GM12878 (cell line): Measurements from ENCODE around the gene TFCP2. TPM values are rescaled to one million over a fixed set of nuclear protein-coding genes. Genes with fewer than 3 reads are reported as not detected.

Experiments
- BHLHE40 ChIP-seq, 2 experiments: fragments of 450-650 bp in 1 of 2; IDR thresholded peaks; 2 replicates each; pipeline ENCODE4 v1.6.1; 2011 to 2017; ENCODE audit warnings: low read depth in 2 of 2, borderline replicate concordance in 1 of 2, improper control_type of control experiment in 1 of 2, low read length in 1 of 2, mild to moderate bottlenecking in 1 of 2
- CHD1 ChIP-seq: IDR thresholded peaks from 2 replicates; pipeline ENCODE4 v1.6.1; 2012; ENCODE audit warnings: low read depth, low read length, improper control_type of control experiment
- EZH2 ChIP-seq: IDR thresholded peaks from 2 replicates; pipeline ENCODE4 v1.6.1; 2012; ENCODE audit warnings: low read depth, mild to moderate bottlenecking, control low read depth, inconsistent platforms, low read length, borderline replicate concordance; ENCODE audit not compliant: control insufficient read depth
- HDAC2 ChIP-seq: fragments of 200-600 bp; sonication (generic); IDR thresholded peaks from 2 replicates; pipeline ENCODE4 v1.6.1; 2017
- IKZF1 ChIP-seq: fragments of 450-650 bp; conservative IDR thresholded peaks from 2 replicates; pipeline ENCODE4 v1.6.1; 2017; ENCODE audit warnings: antibody characterized with exemption, mild to moderate bottlenecking
- KAT2A ChIP-seq: conservative IDR thresholded peaks from 2 replicates; pipeline ENCODE4 v1.6.1; 2011; ENCODE audit warnings: low read depth, low read length; ENCODE audit not compliant: control insufficient read depth
- KLF5 ChIP-seq: fragments of 450-650 bp; IDR thresholded peaks from 2 replicates; pipeline ENCODE4 v1.6.1; 2014; ENCODE audit warnings: mild to moderate bottlenecking; ENCODE audit not compliant: partially characterized antibody
- LARP7 ChIP-seq: fragments of 450-650 bp; IDR thresholded peaks from 2 replicates; pipeline ENCODE4 v1.6.1; 2017; ENCODE audit warnings: mild to moderate bottlenecking
- MTA2 ChIP-seq: fragments of 450-650 bp; IDR thresholded peaks from 2 replicates; pipeline ENCODE4 v1.6.1; 2016; ENCODE audit warnings: low read depth, mild to moderate bottlenecking, moderate library complexity
- MTA3 ChIP-seq: IDR thresholded peaks from 2 replicates; pipeline ENCODE4 v1.6.1; 2012; ENCODE audit warnings: low read length, inconsistent platforms, borderline replicate concordance
- NFIC ChIP-seq: IDR thresholded peaks from 2 replicates; pipeline ENCODE4 v1.6.1; 2012; ENCODE audit warnings: low read depth, mild to moderate bottlenecking, inconsistent platforms, low read length, moderate library complexity
- NFYA ChIP-seq: IDR thresholded peaks from 2 replicates; pipeline ENCODE4 v1.6.1; 2011; ENCODE audit warnings: low read depth, mild to moderate bottlenecking, low read length, improper control_type of control experiment, borderline replicate concordance
- NFYB ChIP-seq: IDR thresholded peaks from 2 replicates; pipeline ENCODE4 v1.6.1; 2011; ENCODE audit warnings: low read depth, mild to moderate bottlenecking, low read length, improper control_type of control experiment, moderate library complexity; ENCODE audit not compliant: insufficient read depth
- PAX5 ChIP-seq: IDR thresholded peaks from 2 replicates; pipeline ENCODE4 v1.6.1; 2011; ENCODE audit warnings: low read depth, low read length, borderline replicate concordance
- PML ChIP-seq: IDR thresholded peaks from 2 replicates; pipeline ENCODE4 v1.6.1; 2012; ENCODE audit warnings: low read length, inconsistent platforms
- SMAD5 ChIP-seq: IDR thresholded peaks from 2 replicates; pipeline ENCODE4 v1.6.1; 2016; ENCODE audit warnings: antibody characterized with exemption, low read depth
- SMC3 ChIP-seq: IDR thresholded peaks from 2 replicates; pipeline ENCODE4 v1.6.1; 2011; ENCODE audit warnings: low read length, improper control_type of control experiment, borderline replicate concordance
- TCF3 ChIP-seq: IDR thresholded peaks from 2 replicates; pipeline ENCODE4 v1.6.1; 2012; ENCODE audit warnings: low read depth, mild to moderate bottlenecking, low read length, borderline replicate concordance; ENCODE audit not compliant: insufficient read depth
- ZNF274 ChIP-seq: IDR thresholded peaks from one replicate; pipeline ENCODE4 v1.8.0; 2011; ENCODE audit not compliant: insufficient read length, insufficient read depth
- ZZZ3 ChIP-seq: IDR thresholded peaks from 2 replicates; pipeline ENCODE4 v1.6.1; 2011; ENCODE audit warnings: low read depth; ENCODE audit not compliant: control insufficient read depth, insufficient read length
- polyA plus RNA-seq, 11 experiments: library from polyadenylated mRNA; depleted of rRNA in 4 of 11; unstranded in 6 of 11; stranded (reverse) in 5 of 11; fragments of >200 nt; fragmentation: Nextera tagmentation in 4 of 11; fragmentation: Illumina TruSeq in 1 of 11; extraction: Ambion mirVana in 4 of 11; extraction: Trizol in 1 of 11; gene quantifications; 1 replicate in 1 of 11; 2 replicates in 10 of 11; pipeline versions ENCODE4 v1.2.1 to v1.2.3, GENCODE V29; 2011 to 2016; ENCODE audit warnings: inconsistent platforms in 2 of 11, missing spikeins in 2 of 11, low read depth in 1 of 11
- total RNA-seq, 4 experiments: library from RNA; depleted of rRNA in 3 of 4; stranded (reverse); fragments of >200 nt in 3 of 4; fragmentation: Illumina TruSeq in 1 of 4; extraction: Trizol in 1 of 4; gene quantifications; 2 replicates each; pipeline versions ENCODE4 v1.2.1 to v1.2.3, GENCODE V29; 2013 to 2021
- TF ChIP-seq, protein P1 (sequence below): fragments of 450-650 bp; conservative IDR thresholded peaks from 2 replicates; pipeline ENCODE4 v1.6.1; 2017; ENCODE audit warnings: mild to moderate bottlenecking, moderate library complexity
- TF ChIP-seq, protein P2 (sequence below): IDR thresholded peaks from 2 replicates; pipeline ENCODE4 v1.6.1; 2012; ENCODE audit warnings: low read depth, low read length, improper control_type of control experiment
- TF ChIP-seq, protein P3 (sequence below): IDR thresholded peaks from 2 replicates; pipeline ENCODE4 v1.6.1; 2012; ENCODE audit warnings: mild to moderate bottlenecking, low read depth, low read length

The TFCP2 gene
- total and polyA plus RNA-seq, 10 of the 15 experiments (the other 5 are each of a cell fraction or from before 2014, with no cell fraction given) = 5.8 to 29.7 (median 14.2) TPM

DNA sequence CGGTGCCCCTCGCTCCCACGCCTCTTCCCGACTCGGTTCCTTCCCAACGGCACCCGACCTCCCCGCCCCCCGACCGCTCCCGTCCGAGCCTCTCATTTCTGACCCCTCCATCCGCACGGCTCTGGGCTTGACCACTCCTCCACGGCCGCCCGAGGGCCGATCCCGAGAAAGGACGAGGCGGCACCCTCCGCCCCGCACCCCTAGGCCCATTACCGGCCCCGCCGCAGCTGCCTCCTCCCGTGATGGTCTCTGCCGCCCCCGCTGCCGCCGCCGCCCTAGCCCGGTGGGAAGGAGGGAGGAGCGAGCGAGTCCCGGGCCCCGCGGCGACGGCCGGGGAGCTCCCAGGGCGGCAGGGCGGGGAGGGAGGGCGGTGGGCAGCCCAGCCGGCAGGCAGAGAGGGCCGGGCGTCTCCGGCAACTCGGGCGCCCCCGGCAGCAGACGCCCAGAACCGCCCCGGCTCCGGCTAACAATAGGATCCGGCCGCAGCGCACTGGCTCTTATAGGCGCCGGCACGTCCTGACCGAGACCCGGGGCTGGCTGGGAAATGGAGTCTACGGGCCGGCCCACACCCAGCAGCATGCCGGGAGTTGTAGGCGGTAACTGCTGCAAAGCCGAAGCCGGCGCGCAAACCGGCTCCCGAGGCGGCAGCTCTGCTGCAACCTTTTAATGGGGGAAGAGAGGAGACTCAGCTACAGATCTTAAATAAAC lies 89.7 kb downstream of the TFCP2 start, which contains the start of gene CSRNP2 (continued):
- TF ChIP-seq EZH2 (no peak), TCF3 (peak; percentile 90), IKZF1 (peak; percentile 82), ZZZ3 (no peak), LARP7 (peak; percentile 92), NFYB (no peak), KLF5 (no peak), SMC3 (no peak; the same call in 1 of the 2 replicates), CHD1 (no peak), NFIC (no peak), PML (peak; percentile 98), NFYA (no peak), BHLHE40 (IDR thresholded peaks at IDR 0.05; ENCODE audit: borderline replicate concordance in 1 of 2, low read depth in 2 of 2, low read length in 1 of 2) (peak; percentile 59 to 81; a peak in 3 of 4 replicates), SMAD5 (peak; percentile 95), MTA2 (no peak), KAT2A (no peak), PAX5 (no peak), HDAC2 (no peak), MTA3 (no peak; the same call in 1 of the 2 replicates), ZNF274 (no peak)
- TF ChIP-seq, protein P1, sequence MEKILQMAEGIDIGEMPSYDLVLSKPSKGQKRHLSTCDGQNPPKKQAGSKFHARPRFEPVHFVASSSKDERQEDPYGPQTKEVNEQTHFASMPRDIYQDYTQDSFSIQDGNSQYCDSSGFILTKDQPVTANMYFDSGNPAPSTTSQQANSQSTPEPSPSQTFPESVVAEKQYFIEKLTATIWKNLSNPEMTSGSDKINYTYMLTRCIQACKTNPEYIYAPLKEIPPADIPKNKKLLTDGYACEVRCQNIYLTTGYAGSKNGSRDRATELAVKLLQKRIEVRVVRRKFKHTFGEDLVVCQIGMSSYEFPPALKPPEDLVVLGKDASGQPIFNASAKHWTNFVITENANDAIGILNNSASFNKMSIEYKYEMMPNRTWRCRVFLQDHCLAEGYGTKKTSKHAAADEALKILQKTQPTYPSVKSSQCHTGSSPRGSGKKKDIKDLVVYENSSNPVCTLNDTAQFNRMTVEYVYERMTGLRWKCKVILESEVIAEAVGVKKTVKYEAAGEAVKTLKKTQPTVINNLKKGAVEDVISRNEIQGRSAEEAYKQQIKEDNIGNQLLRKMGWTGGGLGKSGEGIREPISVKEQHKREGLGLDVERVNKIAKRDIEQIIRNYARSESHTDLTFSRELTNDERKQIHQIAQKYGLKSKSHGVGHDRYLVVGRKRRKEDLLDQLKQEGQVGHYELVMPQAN = peak; percentile 88
- TF ChIP-seq, protein P2, sequence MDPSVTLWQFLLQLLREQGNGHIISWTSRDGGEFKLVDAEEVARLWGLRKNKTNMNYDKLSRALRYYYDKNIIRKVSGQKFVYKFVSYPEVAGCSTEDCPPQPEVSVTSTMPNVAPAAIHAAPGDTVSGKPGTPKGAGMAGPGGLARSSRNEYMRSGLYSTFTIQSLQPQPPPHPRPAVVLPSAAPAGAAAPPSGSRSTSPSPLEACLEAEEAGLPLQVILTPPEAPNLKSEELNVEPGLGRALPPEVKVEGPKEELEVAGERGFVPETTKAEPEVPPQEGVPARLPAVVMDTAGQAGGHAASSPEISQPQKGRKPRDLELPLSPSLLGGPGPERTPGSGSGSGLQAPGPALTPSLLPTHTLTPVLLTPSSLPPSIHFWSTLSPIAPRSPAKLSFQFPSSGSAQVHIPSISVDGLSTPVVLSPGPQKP = 0 out of 2 replicates have a peak, but pooled peaks have one; percentile 24
- TF ChIP-seq, protein P3, sequence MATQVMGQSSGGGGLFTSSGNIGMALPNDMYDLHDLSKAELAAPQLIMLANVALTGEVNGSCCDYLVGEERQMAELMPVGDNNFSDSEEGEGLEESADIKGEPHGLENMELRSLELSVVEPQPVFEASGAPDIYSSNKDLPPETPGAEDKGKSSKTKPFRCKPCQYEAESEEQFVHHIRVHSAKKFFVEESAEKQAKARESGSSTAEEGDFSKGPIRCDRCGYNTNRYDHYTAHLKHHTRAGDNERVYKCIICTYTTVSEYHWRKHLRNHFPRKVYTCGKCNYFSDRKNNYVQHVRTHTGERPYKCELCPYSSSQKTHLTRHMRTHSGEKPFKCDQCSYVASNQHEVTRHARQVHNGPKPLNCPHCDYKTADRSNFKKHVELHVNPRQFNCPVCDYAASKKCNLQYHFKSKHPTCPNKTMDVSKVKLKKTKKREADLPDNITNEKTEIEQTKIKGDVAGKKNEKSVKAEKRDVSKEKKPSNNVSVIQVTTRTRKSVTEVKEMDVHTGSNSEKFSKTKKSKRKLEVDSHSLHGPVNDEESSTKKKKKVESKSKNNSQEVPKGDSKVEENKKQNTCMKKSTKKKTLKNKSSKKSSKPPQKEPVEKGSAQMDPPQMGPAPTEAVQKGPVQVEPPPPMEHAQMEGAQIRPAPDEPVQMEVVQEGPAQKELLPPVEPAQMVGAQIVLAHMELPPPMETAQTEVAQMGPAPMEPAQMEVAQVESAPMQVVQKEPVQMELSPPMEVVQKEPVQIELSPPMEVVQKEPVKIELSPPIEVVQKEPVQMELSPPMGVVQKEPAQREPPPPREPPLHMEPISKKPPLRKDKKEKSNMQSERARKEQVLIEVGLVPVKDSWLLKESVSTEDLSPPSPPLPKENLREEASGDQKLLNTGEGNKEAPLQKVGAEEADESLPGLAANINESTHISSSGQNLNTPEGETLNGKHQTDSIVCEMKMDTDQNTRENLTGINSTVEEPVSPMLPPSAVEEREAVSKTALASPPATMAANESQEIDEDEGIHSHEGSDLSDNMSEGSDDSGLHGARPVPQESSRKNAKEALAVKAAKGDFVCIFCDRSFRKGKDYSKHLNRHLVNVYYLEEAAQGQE = 0 out of 2 replicates have a peak, but pooled peaks have one; percentile 19
